ENCODE data around the gene ACBD6. TPM values are rescaled to one million over a fixed set of nuclear protein-coding genes. Genes with fewer than 3 reads are reported as not detected.

ACBD6 gene
- total and polyA plus RNA-seq, 8 donors = 15.0 to 25.1 (median 18.6) TPM

GRCh38 chr1:180489976-180490375 is 12.4 kb downstream of the ACBD6 start:
- TF ChIP-seq CTCF (IDR thresholded peaks at IDR 0.05) = no peak
- H3K9me3 ChIP-seq = no peaks in the 10 kb centered on the region
- no peak for DNase-seq
- no peak overlapping the region for H3K4me3 ChIP-seq
- FAIRE-seq = no peak
- peaks cover 0 to 3% (median 0%) of the 10 kb centered on the region in 3 donors for H3K36me3 ChIP-seq
- no peaks in the 10 kb centered on the region for H3K27me3 ChIP-seq
- intact Hi-C loops (cut with DNase I) = no loop called here
- H3K4me1 ChIP-seq = no peaks in the 10 kb centered on the region
- H3K27ac ChIP-seq = no peak overlapping the region
- ATAC-seq = no peak

- 77 to 84% methylated on average over 2 of the region's 2 CpGs for WGBS, 2 donors
Measured at GRCh38 chr1:180489313-180489712, 13.1 kb downstream of the ACBD6 start.

GRCh38 chr1:180488661-180489060 is 13.7 kb downstream of the ACBD6 start:
- DNase-seq = no peak
- Histone ChIP-seq H3K27ac (no peak overlapping the region), H3K4me3 (no peak overlapping the region), H3K27me3 (no peaks in the 10 kb centered on the region), H3K36me3 (peaks cover 0 to 3% (median 0%) of the 10 kb centered on the region in 3 donors), H3K9me3 (no peaks in the 10 kb centered on the region), H3K4me1 (no peaks in the 10 kb centered on the region)
- 78 to 89% methylated on average over 2 of the region's 2 CpGs for WGBS, 2 donors
- no peak for TF ChIP-seq CTCF (IDR thresholded peaks at IDR 0.05)
- no peak for ATAC-seq
- no peak for FAIRE-seq
- intact Hi-C loops (cut with DNase I) = no loop called here

More at GRCh38 chr1:180489313-180489712, 13.1 kb downstream of the ACBD6 start:
- no peaks in the 10 kb centered on the region for H3K27me3 ChIP-seq
- H3K9me3 ChIP-seq = no peaks in the 10 kb centered on the region
- ATAC-seq = no peak
- no peak overlapping the region for H3K4me3 ChIP-seq
- intact Hi-C loops (cut with DNase I) = no loop called here
- H3K4me1 ChIP-seq = no peaks in the 10 kb centered on the region
- H3K36me3 ChIP-seq = peaks cover 0 to 3% (median 0%) of the 10 kb centered on the region in 3 donors
- peak; percentile 51 for FAIRE-seq
- no peak for TF ChIP-seq CTCF (IDR thresholded peaks at IDR 0.05)
- DNase-seq = no peak
- no peak overlapping the region for H3K27ac ChIP-seq

- no peaks in the 10 kb centered on the region for H3K9me3 ChIP-seq
- no peaks in the 10 kb centered on the region for H3K36me3 ChIP-seq
- no peak overlapping the region for H3K4me3 ChIP-seq
- TF ChIP-seq CTCF (IDR thresholded peaks at IDR 0.05) = no peak
- no peak for ATAC-seq
- no peak for FAIRE-seq
- no peaks in the 10 kb centered on the region for H3K4me1 ChIP-seq
- no peak for DNase-seq
- WGBS, 2 donors = 91 to 100% methylated on average over 1 of the region's 1 CpG
- no peak overlapping the region for H3K27ac ChIP-seq
- no peaks in the 10 kb centered on the region for H3K27me3 ChIP-seq
- intact Hi-C loops (cut with DNase I) = no loop called here
Measured at GRCh38 chr1:180486092-180486491, 16.3 kb downstream of the ACBD6 start.

GRCh38 chr1:180484490-180484889 is 17.9 kb downstream of the ACBD6 start:
- intact Hi-C loops (cut with DNase I) = loop anchor here in 1 of 3 donors (5.0 kb wide), 1 partner anchor 232 kb away; no protein-coding TSS in a partner anchor

More at GRCh38 chr1:180484490-180484889, 17.9 kb downstream of the ACBD6 start:
- Histone ChIP-seq H3K4me1 (no peaks in the 10 kb centered on the region), H3K9me3 (no peaks in the 10 kb centered on the region), H3K27ac (no peak overlapping the region), H3K4me3 (no peak overlapping the region), H3K27me3 (no peaks in the 10 kb centered on the region), H3K36me3 (no peaks in the 10 kb centered on the region)
- DNase-seq = no peak
- WGBS, 2 donors = 94% methylated on average over 8 of the region's 8 CpGs
- no peak for ATAC-seq
- no peak for FAIRE-seq
- TF ChIP-seq CTCF (IDR thresholded peaks at IDR 0.05) = no peak

All from pancreas (tissue), 10 donors.